Left renal pelvis (tissue), 4 donors: ENCODE results near the gene GDPD2. TPM values are rescaled to one million over a fixed set of nuclear protein-coding genes. Genes with fewer than 3 reads are reported as not detected.

Source experiments
- DNase-seq, 4 donors: peaks; one replicate each; pipeline ENCODE4 v3.0.0-alpha.2; 2013; ENCODE audit warnings: low read depth in 4 of 4, low spot score in 3 of 4
- polyA plus RNA-seq, 4 donors: library from polyadenylated mRNA; unstranded; fragments of 120-200 nt; gene quantifications; one replicate each; pipeline ENCODE4 v1.2.1, GENCODE V29; 2013; ENCODE audit not compliant: insufficient read length in 4 of 4

The GDPD2 gene
- polyA plus RNA-seq, 4 donors, result 0.37 to 2.4 (median 1.5) TPM

DNA sequence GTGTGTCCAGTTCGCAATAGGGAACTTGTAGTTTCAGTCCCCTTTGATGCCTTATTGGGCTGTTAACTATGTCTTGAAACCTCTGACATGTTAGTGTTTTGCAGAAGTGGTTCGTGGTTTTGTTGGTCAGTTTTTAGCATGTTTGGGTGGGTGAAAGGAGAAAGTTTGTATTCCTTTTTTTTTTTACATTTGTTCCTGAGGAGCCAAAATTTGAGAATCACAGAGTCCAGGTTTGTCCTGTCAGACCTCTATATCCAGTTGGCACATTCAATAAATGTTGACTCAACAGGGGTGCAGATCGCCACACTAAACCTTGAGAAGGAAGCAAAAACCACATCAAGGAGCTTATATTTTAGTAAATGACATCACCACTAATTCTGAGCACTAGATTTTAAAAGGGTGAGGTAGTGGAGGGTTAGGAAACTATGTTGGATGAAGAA is 47.8 kb downstream of the GDPD2 start:
- DNase-seq, result no peak

DNA sequence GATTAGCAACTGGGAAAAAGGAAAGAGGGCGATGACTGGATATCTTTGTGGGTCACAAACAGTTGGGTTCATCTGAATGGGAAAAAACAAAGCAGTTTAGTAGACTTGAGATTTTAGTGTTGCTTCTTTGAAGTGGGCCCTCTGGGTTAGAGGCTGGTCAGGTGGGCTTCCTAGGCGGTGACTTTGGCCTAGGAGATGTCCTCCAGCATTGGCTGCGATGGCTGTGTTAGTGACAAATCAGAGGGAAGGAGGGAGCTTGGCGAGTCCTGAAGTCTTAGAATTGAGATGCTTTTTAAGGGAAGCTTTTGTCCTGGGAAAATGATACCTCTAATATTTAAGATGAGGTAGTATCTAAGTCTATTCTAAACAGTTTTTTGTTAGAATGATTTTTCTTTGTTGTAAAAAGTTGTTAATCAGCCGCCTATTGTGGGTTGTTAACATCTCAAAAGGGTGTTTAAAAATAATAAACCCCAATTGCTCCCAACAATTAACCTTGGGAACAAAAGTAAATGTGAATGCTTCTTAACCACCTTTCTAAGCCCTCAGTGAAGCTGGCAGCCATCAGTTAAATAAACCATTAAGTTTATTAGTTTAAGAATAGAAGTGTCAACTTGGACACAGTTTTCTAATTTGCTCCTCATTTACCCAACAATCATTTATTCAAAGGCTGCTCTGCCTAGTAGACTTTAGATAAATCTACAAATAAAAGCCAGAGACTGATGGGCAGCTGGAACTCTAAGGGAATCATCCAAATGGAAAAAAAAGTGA is 53.2 kb downstream of the GDPD2 start:
- DNase-seq, result no peak

- DNase-seq, result no peak
Measured at GRCh38 chrX:70476934-70477733, 54.0 kb downstream of the GDPD2 start.

DNA sequence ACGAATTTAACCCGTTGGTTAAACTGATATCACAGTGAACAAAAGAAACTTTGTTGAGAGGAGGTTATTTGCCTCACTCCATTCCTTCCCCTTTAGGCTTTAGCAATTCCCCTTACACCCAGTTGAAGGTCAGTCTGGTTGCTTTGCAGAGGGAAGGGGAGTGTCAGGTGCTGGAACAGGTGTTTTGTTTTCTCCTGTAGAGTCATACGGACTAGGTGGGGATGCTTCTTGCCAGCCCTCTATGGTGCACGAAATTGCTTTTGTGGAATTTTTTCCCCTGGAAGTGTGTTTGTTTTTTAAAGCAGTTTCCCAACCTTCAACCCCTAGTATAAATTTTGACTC is 54.6 kb downstream of the GDPD2 start:
- no peak for DNase-seq

- no peak for DNase-seq
Measured at GRCh38 chrX:70478526-70479245, 55.6 kb downstream of the GDPD2 start.

DNA sequence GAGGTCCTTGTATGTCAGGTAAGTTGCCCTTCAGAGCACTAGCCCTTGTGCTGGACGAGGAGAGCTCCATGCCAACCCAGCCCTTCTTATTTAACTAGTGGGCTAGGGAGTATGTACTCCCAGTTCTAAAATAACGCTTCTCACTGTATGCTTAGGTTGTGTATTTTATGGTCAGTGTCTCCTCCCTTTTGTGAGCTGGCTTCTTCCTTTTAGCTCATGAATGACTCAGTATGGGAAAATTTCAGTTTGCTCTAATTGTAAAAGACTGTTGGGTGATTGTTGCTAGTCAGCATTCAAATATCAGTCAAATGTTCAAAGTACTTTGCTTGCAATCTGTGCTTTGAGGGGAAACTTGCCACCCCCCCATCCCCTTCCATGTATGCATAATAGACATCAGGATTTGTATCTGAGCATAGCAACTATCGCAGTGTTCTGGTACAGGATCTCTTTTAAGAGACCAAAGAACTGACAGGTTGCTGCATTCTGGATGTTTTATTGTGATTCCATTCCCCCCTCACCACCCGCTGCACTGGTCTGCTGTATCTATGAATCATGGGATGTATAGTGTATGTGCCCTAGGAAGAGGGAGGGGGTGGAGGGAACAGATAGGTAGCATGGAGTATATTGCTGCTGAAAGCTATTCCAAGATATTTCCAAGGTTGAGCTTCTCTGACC is 56.3 kb downstream of the GDPD2 start:
- no peak for DNase-seq

- DNase-seq, result no peak
Measured at GRCh38 chrX:70479922-70480659, 57.0 kb downstream of the GDPD2 start.

- DNase-seq, result no peak
Measured at GRCh38 chrX:70480660-70481018, 57.5 kb downstream of the GDPD2 start.

DNA sequence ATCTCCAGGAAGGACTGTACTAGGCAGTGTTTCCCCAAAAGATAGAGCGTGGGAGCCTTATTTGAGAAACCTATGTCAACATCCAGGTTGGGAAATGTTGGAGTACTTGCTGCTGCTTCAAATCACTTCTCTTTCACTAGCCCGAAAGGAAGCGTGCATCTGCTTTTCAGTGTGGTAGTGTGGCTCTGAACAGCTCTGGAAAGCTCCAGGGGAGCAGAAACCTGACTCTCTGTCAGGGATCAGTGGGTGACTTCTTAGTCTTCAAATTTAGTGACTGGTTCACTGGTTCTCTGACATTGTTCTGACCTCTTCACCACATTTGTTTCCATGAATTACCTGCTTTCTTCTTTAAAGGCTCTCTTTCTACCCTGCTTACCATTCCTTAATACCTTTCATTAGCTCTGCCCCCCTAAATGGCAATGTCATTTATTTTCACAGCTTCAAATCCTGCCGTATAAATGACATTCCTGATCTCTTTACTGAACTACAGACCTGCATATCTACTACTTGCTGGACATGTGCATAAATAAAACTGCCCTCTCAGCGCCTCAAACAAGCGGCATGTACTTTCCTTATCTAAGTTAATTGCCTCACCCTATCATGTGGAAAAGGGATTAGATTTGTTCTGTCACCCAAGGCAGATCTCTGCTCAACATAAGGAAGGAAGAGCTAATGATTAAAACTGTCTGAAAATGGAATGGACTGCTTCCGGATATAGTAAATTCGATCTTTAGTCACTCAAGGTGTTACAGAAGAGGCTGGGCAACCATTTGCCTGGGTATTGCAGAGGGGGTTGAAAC is 58.6 kb downstream of the GDPD2 start:
- no peak for DNase-seq

DNA sequence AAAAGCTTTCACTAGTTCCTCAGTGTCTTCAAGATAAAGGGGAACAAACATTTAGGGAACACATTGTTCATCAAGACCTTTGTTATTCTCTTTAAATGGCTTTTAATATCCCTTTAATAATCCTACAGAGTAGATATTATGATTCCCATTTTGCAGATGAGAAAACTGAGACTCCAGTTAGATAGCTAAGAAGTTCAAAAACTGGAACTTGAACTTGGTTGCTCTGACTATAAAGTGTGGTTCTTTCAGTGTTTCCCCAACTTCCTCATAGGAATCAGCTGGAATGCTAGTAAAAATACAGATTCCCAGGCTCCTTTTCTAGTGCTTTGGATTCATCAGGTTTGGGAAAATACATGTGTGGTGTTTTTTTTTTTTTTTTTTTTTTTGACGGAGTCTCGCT is 59.2 kb downstream of the GDPD2 start:
- DNase-seq, result no peak

Other genes with a start within 250 kb of the GDPD2 start
- not detected for gene DGAT2L6, start 245.8 kb upstream of the GDPD2 start, polyA plus RNA-seq
- not detected for gene AWAT1, start 188.7 kb upstream of the GDPD2 start, polyA plus RNA-seq
- gene P2RY4, start 163.1 kb upstream of the GDPD2 start, polyA plus RNA-seq, result under 1 TPM; 0.14 to 0.27 (median 0.21) TPM
- 1 to 10 TPM in 1 of 4 donors, under 1 TPM in 3; 0.23 to 1.2 (median 0.51) TPM for gene ARR3, start 155.0 kb upstream of the GDPD2 start, polyA plus RNA-seq
- 1 to 10 TPM in 1 of 4 donors, under 1 TPM in 3; 0.66 to 1.1 (median 0.86) TPM for gene RAB41, start 141.1 kb upstream of the GDPD2 start, polyA plus RNA-seq
- gene PDZD11, start 133.4 kb upstream of the GDPD2 start, polyA plus RNA-seq, result 10 to 100 TPM; 48.4 to 57.9 (median 55.1) TPM
- gene KIF4A, start 133.2 kb upstream of the GDPD2 start, polyA plus RNA-seq, result 10 to 100 TPM; 14.1 to 18.7 (median 16.8) TPM
- 10 to 100 TPM; 31.2 to 45.6 (median 42.1) TPM for gene DLG3, start 21.5 kb downstream of the GDPD2 start, polyA plus RNA-seq